NCI-H524 (cell line): Measurements from ENCODE around the gene FBH1.
"Not testable (repeated sequence)": the region's sequence is repeated elsewhere in the genome, so short reads cannot be mapped to it uniquely, and the experiment has no call there.

Experiments
- DNase-seq, 2 experiments: peaks; one replicate each; lab custom pipeline; 2025; lab: John Stamatoyannopoulos, UW

The FBH1 gene

DNA sequence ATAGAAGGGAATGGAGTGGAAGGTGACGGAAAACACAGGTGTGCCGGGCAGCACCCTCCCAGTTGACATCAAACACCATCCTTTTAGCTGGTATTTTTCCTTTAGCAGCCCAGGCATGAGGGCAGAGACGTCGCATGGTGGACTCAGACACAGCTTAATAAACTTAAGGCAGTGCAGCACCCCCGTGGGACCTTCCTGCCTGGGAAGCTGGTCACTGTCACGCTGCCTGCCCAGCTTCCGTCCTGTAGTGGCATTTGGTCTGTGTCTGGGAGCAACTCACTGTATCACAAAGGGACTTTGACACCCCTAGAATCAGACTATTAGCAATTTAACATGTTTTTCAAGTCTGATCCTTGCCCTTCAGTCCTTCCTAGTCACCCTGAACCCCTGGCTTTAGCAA is 51.5 kb downstream of the FBH1 start:
- DNase-seq: no peak

DNA sequence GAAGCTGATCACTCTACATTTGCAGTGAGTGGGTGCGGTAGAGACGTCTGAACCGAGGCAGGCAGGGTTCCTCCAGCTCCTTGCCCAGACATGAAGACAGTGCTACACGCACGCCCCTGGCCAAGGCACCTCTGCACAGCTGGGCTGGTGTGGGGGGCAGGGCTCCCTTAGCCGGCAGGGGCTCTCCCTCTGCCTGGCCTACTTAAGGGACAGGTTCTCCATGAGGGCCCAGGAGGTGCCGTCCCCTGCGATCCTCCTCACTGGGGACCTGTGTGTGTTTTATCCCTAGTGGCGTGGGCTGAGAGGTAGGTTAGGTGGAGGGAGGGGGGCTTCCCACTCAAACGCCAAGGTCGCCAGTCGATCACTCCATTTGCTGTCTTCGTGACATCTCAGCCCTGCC is 52.0 kb downstream of the FBH1 start:
- DNase-seq: no peak

DNA sequence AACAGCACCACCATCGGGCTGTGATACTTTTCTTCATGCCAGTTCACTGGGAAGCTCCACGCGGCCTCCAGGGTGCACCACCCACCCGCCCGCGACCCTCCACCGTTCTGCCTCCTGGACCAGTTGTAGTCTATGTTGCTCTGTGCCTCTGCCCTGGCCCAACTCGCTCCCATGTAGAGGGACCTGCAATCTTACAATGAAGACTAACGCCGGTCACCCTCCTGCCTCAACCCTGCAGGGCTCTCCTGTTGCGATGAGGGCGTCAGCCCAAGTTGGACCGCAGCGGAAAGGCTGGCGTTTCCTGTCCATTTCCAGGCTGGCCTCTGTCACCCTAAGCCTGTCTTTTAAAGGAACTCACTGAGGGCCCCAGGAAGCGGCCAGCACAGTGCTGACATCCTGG is 52.4 kb downstream of the FBH1 start:
- DNase-seq: no peak

DNA sequence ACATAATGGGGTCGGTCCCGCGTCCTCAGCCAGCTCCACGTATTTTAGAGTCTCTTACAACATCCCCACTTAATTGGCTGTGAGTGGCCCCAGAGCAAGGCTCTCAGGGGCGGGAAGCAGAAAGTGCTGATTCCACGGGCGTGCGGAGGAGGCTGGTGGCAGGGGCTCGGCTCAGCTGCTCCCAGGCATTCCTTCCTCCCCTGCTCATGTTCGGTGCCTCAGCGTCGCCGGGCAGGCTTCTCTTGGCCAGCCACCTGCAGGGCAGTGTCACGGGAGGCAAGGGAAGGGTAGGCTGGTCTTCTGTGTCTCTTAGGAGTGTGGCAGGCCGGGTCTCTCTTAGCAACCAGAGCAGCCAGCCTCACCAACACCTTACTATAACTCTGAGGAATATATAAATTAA is 53.5 kb downstream of the FBH1 start:
- DNase-seq: no peak

DNA sequence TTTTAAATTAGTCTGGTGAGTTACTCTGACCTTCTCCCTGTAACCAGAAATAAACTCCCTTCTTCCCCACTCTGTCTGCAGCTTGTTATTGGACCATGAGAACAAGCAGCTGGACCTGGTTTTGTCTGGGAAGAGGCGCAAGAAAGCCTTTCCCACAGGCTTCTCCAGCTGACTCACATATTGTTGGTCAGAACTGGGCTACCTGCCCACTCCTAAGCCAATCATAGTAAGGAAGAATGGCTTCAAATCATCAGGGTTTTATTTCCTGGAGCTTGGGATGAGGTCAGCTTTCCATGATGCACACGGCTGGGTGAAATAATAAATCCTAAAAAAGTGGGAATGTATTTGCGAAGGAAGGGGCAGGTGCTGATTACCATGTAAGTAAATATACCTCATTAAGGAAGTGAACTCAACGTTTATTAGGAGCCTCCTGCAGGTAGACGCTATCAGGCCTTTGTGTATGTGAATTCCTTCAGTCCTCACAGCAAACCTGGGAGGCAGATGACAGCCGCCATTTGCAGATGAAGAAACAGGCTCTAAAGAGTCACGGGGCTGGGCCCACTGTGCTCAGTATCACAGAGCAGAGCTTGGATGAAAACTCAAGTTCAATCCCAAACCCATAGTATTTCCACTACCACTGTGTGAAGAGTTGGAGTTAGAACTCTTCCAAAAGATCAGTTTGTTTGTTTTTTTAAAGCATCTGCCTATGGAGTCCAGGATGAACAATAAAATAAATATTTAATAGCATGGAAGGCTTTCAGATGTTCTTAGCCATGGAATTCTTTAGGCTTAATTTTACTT is 54.5 kb downstream of the FBH1 start:
- DNase-seq: no peak

DNA sequence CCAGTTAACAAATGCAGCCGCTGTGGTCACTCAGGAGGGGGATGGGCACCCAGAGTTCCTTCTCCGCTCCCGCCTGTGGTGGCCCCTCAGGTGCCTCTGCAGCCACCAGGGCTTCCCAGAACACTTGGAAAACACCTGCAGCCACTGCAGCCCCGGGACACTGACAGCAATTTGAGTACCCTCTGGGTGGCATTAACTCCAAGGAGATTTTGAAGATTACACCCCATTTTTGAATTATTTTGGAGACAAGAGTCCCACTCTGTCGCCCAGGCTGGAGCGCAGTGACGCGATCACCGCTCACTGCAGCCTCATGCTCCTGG is 55.1 kb downstream of the FBH1 start:
- DNase-seq: no peak

DNA sequence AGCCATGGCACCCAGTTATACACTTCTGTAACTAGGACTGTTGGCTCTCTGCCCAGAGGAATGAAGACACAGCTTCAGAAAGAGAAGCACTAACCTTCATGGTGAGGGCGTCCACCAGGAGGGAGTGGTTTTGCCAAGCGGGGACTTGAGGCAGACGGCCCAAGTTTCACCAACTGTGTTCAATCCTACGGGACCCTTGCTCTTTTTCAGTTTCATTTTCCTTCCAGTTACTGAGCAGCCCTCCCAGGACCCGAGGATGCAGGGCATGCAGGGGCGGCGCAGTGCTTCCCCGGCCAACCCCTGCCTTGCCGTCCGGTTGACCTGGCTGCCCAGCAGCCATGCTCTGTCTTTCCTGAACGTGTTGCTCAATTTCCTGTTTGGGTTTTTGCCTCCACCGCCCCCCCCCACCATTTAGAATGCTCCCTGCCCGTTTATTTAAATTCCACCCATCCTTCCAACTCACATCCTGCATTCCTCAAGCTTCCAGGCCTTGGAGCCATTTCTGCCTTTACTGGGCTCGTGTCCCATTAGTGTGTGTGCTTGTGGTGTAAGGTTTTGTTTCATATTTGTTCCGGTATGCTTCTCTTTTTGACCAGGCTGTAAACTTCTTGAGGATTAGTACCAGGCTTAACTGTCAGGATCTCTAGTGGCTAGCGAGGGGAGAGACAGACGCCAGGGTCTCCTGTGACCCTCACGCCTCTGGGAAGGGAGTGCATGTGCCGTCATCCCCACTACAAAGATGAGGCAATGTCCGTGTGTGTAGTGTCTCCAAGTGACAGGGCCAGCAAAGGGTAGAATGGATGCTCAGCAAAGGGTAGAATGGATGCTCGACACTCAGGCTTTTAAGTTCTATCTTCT is 55.7 kb downstream of the FBH1 start:
- DNase-seq: no peak

DNA sequence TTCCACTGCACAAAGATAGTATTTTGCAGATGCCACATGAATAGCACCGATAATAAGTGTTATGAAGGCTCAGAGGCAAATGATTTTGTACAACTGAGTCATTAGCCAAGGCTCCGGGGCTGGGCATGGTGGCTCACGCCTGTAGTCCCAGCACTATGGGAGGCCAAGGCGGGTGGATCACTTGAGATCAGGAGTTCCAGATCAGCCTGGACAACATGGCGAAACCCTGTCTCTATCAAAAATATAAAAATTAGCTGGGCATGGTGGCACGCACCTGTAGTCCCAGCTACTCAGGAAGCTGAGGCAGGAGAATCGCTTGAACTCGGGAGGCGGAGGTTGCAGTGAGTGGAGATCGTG is 56.4 kb downstream of the FBH1 start:
- not testable (repeated sequence) for DNase-seq

DNA sequence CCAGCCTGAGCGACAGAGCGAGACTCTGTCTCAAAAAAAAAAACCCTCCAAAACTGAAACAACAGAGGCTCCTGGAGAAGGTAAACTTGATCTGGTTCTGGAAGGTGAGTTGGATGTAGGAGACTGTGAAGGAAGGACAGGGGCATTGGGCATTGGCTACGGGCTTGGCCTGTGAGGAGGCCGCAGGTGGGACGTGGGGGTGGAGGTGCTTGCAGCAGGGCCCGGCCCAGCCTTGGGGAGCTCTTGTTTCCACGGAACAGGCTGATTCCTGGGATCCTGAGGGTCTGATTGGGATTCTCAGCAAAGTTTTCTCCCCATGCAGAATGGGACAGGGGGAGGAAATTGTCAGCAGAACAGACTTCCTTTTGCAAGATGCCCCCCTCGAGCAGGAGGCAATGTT is 56.7 kb downstream of the FBH1 start:
- DNase-seq: no peak

DNA sequence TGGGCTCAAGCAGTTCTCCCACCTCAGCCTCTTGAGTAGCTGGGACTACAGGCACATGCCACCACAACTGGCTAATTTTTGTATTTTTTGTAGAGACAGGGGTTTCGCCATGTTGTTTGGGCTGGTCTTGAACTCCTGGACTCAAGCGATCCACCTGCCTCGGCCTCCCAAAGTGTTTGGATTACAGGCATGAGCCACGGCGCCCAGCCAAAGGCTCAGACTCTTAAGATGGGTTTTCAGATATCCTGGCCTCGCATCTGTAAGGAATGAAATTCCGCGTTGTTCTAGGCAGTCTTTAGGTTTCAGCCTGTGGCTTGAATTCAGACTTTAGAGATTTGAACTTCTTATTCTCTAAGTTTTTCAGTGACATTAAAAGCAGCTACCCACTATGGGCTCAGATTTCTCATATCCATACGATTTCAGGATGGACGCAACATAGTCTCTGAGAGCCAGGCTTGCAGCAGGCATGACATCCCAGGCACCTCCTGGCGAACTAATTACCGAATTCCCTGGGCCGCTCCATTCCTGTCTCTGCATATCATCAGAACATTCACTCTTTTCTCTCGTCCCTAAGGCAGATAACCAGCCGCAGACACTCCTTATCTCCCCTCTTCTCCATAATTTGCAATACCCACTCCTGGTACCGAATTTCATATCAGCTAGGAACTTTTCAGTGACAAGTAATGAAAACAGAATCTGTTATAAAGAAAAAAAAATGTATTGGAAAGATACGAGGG is 57.6 kb downstream of the FBH1 start:
- DNase-seq: no peak

DNA sequence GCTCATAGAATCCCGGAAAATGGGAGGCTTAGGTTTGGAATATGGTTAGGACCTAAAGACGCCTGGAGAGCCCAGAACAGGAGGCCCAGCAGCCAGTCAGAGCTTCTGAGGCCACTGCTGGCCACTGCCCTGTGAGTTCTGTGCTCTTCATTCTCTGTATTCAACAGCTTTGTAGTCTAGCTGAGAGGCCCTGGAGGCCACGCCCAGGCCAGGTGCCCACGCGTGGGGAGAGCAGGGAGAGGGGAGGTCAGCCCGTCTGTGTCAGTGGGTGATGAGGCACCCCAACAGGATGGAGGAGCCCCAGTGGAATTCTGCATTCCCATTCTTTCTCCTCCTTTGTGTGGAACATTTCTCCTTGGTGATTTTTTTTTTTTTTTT is 58.2 kb downstream of the FBH1 start:
- DNase-seq: no peak

DNA sequence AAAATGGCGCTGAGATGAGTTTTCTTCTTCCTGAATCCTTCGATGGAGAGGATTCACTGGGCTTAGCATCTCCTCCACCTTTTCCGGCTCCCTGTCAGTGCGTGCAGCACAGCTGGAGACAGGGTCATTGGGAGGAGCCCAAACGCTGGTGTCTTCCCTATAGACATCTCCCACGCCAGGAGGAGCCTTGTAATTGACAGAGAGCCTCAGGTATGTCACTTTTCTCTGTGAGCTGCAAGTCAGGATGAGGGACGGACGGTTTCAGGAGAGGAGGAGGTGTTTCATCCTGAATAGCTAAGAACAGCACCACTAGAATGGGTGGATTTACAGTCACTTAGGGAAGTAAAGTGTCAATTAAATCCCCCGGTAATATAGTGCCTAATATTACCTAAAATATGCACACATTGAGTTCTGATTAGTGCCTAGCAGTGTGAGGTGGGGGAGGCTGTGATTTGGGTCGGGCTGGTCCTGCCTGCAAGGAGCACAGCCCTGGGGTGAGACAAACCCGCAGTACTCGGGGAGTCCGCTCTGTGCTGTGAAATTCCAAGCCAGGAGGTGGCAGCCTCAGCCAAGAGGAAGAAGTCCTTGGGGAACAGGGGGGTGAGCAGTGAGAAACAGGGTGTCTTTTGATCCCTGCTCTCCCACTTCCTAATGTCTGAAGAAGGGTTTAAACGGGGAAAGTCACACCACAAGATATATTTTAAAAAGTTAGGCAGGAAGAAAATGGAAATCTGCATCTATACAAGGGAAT is 59.1 kb downstream of the FBH1 start:
- DNase-seq: peak in 1 of 2 experiments; percentile 40

DNA sequence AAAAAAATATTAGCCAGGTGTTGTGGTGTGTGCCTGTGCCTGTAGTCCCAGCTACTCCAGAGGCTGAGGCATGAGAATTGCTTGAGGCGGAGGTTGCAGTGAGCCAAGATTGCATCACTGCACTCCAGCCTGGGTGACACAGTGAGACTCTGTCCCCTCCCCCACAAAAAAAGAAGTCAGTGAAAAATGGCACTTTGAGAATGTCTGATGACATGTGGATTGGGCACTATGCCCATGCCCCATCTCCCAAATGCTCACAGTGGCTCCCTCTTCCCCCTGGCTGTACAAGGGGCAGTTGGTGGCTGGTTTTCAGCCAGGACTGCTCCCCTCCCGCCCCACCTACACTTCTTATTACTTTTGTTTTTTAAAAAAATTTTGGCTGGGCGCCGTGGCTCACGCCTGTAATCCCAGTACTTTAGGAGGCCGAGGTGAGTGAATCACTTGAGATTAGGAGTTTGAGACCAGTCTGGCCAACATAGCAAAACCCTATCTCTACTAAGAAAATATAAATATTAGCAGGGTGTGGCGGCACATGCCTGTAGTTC is 61.2 kb downstream of the FBH1 start:
- no peak for DNase-seq

DNA sequence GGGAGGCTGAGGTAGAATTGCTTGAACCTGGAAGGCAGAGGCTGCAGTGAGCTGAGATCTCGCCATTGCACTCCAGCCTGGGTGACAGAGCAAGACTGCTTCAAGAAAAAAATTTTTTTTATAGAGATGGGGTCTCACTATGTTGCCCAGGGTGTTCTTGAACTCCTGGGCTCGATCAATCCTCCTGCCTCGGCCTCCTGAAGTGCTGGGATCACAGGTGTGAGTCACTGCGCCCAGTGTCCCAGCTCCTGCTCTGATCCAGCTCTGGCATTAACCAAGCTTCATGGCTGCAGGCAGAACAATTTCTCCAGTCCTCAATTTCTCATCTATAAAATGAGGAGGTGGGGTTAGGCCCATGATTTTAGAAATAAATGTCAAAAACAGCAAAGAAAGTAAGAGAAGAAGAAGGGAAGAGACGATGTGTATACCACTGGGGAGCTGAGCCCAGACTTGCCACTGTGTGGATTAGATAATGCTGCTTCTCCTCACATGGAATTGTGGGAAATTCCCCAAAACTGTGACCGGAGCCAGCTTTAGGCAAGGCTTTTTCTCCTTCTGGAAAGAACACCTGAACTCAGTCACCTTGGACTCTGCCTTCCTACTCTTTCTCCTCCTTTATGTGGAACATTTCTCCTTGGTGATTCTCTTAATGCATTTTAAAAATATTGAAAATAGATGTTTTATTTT is 61.8 kb downstream of the FBH1 start:
- DNase-seq: no peak

DNA sequence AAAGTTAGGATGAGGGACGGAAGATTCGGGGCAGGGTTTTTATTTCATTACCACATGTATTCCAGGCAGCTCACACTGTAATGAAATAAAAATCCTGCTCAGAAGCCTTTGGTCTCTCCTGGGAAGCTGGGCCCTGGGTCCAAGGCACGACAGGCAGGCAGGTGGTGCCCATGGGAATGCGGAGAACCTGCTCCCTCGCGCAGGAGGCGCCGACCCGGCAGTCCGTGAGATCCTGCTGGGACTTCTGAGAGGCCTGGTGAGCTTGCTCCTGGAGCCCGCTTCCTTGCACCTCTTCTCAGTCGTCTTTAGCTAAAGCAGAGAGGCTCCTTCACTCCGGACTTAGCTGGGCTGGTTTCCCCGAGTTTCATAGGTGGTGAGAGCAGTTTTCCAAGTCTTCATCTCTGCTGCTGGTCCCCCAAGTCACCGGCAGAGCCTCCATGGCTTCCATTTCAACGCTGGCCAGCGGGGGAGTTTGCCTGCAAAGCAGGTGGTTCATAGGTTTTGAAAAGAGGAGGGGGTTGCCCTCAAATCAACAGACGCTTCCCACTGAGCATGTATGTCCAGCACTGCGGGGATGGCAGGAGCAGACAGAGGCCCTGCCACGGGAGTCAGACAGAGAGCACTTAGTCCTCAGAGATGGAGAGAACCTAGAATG is 62.8 kb downstream of the FBH1 start:
- DNase-seq: no peak

DNA sequence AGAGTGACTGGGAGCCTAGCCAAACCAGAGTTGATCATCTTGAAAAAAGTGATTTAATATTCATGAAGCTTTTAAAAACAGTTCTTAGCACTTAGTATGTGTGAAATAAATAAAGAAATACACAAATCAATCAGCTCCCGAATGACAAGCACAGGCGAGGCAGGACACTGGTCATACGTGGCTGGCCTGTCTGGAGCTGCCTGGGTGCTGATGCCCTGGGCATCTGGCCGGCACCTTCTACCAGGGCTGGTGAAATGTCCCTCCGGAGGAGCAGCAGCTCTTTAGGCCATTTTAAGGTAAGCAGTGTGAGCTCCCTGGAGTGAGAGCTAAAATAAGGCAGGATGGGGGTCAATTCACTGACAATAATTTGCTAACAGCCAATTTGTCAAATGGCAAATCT is 63.6 kb downstream of the FBH1 start:
- no peak for DNase-seq

DNA sequence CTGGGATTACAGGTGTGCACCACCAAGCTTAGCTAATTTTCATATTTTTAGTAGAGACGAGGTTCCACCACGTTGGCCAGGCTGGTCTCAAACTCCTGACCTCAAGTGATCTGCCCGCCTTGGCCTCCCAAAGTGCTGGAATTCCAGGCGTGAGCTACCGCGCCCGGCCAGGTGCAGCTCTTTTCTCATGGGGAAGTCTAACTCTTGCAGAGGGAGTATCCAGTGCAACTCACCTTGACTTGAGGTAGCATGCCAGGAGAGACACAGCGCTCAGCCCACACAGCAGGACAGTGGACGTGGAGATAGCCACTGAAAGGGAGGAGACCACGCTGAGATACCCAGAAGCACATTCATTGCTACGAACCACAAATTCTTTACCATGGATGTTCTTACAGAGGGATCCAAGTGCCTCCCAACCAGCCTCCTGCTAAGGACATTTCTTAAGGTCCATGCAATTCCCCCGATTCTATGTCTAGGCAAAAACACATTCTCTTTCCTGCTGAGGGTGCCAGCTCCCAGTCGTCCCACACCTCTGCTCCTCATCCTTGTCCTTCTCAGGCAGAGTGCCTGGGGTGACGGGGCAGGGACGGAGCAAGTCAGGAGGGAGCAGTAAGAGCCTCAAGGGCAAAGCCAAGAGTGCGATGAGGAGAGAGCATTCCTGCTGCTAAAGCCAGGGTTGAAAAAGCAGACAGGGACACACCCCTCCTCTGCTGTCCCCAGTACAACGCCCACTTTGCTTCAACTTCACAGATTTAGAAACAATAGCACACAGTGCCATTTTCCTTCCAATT is 66.3 kb downstream of the FBH1 start:
- no peak for DNase-seq

DNA sequence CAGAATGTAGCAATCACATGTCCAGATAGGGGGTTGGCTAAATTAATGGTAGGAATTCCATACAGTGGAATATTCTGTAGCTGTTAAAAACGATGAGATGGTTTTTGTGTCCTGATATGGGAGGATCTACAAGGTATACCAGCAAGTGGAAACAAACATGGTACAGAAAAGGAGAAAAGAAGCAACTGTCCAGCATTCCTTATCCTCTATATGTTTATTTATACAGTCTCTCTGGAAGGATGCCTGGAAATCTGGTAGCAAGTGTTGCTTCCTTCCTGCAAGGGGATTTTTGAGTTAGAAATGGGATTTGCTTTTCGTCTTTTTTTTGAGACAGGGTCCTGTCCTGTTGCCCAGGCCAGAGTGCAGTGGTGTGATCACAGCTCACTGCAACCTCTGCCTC is 68.0 kb downstream of the FBH1 start:
- DNase-seq: no peak

DNA sequence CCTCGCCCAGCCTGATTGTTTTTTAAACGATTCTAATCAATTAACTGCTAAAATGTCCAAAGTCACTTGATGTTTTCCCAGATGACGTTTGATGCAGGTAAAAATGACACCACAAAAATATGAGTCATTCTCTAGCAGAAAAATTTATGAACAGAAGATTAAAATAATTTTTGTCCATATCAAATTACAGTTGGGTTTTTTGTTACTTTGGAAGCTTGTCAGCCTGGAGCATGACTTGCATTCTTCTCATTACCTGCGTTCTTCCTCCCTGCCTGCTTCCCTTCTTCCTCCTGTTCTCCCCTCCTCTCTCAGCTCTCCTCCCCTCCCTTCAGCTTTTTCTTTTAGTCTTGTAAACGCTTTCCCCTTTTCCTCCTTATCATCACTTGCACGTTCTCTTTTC is 68.6 kb downstream of the FBH1 start:
- DNase-seq: no peak

DNA sequence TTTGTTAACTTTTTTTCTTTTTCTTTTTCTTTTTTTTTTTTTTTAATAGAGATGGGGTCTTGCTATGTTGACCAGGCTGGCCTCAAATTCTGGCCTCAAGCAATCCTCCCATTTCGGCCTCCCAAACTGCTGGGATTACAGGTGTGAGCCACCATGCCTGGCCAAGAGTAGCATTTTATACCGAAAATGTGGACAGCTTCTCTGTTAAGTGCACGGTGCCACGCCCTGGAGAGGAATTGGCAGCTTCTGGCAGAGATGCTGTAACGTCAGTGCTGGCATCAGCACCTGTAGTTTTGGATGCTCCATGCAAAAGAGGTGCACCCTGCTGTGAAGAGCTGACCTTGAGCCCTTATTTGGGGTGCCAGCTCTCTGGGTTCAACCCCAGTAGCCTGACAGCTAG is 69.1 kb downstream of the FBH1 start:
- DNase-seq: no peak
